KMS-11 (cell line): ENCODE measurements around the gene SMCR8.

Source experiments
- H2AFZ ChIP-seq: fragments of 200-600 bp; sonication (generic); 2 replicates; pipeline ENCODE4 v1.6.1; 2016; ENCODE audit warnings: antibody characterized with exemption, mixed run types, low read depth
- H3K27ac ChIP-seq: fragments of 200-600 bp; sonication (generic); 2 replicates; pipeline ENCODE4 v1.6.1; 2016; ENCODE audit warnings: mild to moderate bottlenecking, mixed run types
- H3K27me3 ChIP-seq: fragments of 200-600 bp; sonication (generic); 2 replicates; pipeline ENCODE4 v1.6.1; 2017; ENCODE audit warnings: mild to moderate bottlenecking, low read depth, mixed run types, moderate library complexity; ENCODE audit not compliant: insufficient read depth
- H3K36me3 ChIP-seq: fragments of 200-600 bp; sonication (generic); 2 replicates; pipeline ENCODE4 v1.6.1; 2017; ENCODE audit warnings: mild to moderate bottlenecking, mixed run types; ENCODE audit not compliant: insufficient read depth
- H3K4me1 ChIP-seq: fragments of 200-600 bp; sonication (generic); 2 replicates; pipeline ENCODE4 v1.6.1; 2016; ENCODE audit warnings: mild to moderate bottlenecking, low read depth, mixed run types; ENCODE audit not compliant: poor library complexity, severe bottlenecking
- H3K4me2 ChIP-seq: fragments of 200-600 bp; sonication (generic); 2 replicates; pipeline ENCODE4 v1.7.0; 2016; ENCODE audit warnings: mild to moderate bottlenecking, mixed run types
- H3K4me3 ChIP-seq: fragments of 200-600 bp; sonication (generic); IDR thresholded peaks from 2 replicates; pipeline ENCODE4 v1.6.1; 2017; ENCODE audit warnings: low read depth, low read length, mixed read lengths; ENCODE audit not compliant: insufficient read depth
- H3K79me2 ChIP-seq: fragments of 200-600 bp; sonication (generic); 2 replicates; pipeline ENCODE4 v1.6.1; 2016; ENCODE audit warnings: low read depth, mixed run types; ENCODE audit not compliant: insufficient read depth
- H3K9ac ChIP-seq: fragments of 200-600 bp; sonication (generic); 2 replicates; pipeline ENCODE4 v1.6.1; 2016; ENCODE audit warnings: mild to moderate bottlenecking, mixed run types
- H4K20me1 ChIP-seq: fragments of 200-600 bp; sonication (generic); 2 replicates; pipeline ENCODE4 v1.6.1; 2016; ENCODE audit warnings: mild to moderate bottlenecking, mixed run types; ENCODE audit not compliant: insufficient read depth
- TF ChIP-seq, protein P1 (sequence below): fragments of 200-600 bp; sonication (generic); conservative IDR thresholded peaks from 2 replicates; pipeline ENCODE4 v1.6.1; 2017; ENCODE audit warnings: low read depth, mild to moderate bottlenecking, antibody characterized with exemption, low read length, moderate library complexity, mixed read lengths

SMCR8 gene

DNA sequence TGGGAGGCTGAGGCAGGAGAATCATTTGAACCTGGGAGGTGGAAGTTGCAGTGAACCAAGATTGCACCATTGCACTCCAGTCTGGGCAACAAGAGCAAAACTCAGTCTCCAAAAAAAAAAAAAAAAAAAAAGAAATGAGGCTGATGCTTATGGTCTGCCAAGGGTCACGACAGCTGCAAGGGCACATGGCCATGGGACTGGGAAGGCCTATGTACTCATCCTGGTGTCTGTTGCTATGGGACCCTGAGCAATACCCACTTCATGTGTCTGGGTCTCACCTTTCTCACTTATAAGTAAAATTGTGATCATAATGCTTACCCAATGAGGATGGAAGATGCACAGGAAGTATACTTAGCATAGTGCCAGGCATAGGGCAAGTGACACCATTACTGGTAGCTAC lies 38.0 kb upstream of the SMCR8 start:
- H3K36me3 ChIP-seq: no peaks in the 10 kb centered on the region
- no peak overlapping the region for H3K4me3 ChIP-seq
- no peak overlapping the region for H3K4me2 ChIP-seq
- no peaks in the 10 kb centered on the region for H3K27me3 ChIP-seq
- no peak overlapping the region for H3K27ac ChIP-seq
- no peak overlapping the region for H3K9ac ChIP-seq
- H2AFZ ChIP-seq: no peak overlapping the region
- H4K20me1 ChIP-seq: no peaks in the 10 kb centered on the region
- TF ChIP-seq, protein P1, sequence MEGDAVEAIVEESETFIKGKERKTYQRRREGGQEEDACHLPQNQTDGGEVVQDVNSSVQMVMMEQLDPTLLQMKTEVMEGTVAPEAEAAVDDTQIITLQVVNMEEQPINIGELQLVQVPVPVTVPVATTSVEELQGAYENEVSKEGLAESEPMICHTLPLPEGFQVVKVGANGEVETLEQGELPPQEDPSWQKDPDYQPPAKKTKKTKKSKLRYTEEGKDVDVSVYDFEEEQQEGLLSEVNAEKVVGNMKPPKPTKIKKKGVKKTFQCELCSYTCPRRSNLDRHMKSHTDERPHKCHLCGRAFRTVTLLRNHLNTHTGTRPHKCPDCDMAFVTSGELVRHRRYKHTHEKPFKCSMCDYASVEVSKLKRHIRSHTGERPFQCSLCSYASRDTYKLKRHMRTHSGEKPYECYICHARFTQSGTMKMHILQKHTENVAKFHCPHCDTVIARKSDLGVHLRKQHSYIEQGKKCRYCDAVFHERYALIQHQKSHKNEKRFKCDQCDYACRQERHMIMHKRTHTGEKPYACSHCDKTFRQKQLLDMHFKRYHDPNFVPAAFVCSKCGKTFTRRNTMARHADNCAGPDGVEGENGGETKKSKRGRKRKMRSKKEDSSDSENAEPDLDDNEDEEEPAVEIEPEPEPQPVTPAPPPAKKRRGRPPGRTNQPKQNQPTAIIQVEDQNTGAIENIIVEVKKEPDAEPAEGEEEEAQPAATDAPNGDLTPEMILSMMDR: no peak
- H3K4me1 ChIP-seq: peaks cover 4% of the 10 kb centered on the region
- H3K79me2 ChIP-seq: no peaks in the 10 kb centered on the region

DNA sequence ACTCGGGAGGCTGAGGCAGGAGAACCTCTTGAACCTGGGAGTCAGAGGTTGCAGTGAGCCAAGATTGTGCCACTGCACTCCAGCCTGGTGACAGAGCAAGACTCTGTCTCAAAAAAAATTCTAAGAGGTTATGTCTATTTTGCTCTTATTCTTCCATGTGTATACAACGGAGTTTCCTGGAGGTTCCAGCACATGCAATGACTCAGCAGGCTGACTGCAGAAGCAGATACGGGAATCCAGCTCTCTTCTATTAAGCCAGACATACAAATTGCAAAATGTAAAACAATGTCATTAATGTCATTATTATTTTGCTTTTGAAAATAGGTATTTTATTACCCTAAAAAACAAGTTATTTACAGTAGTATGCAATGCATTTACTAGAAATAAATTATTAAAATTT lies 36.2 kb upstream of the SMCR8 start:
- TF ChIP-seq, protein P1: no peak
- H3K4me2 ChIP-seq: no peak overlapping the region
- no peaks in the 10 kb centered on the region for H3K27me3 ChIP-seq
- H3K36me3 ChIP-seq: no peaks in the 10 kb centered on the region
- no peaks in the 10 kb centered on the region for H4K20me1 ChIP-seq
- no peak overlapping the region for H3K9ac ChIP-seq
- no peak overlapping the region for H3K4me3 ChIP-seq
- no peaks in the 10 kb centered on the region for H3K79me2 ChIP-seq
- H2AFZ ChIP-seq: no peak overlapping the region
- no peak overlapping the region for H3K27ac ChIP-seq
- no peaks in the 10 kb centered on the region for H3K4me1 ChIP-seq

DNA sequence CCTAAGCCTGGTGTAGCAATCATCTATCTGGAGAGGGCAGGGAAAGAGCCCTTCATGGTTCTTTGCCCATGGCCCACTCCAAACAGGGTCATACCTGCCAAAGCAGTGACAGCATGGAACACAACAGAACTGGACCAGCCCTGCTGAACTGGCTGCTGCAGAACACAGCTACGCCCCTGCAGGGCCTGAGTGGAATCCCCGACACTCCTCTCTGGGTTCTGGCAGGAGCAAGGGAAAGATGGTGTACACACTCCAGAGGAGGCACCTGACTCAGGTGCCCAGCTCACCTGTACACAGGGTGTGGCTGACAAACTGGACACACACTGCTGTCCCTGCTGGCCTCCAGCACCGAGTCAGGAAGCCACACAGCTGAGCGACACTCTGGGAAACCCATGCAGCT lies 34.8 kb upstream of the SMCR8 start:
- Histone ChIP-seq H3K36me3 (no peaks in the 10 kb centered on the region), H3K79me2 (no peaks in the 10 kb centered on the region), H3K9ac (no peak overlapping the region), H3K4me3 (no peak overlapping the region), H3K27ac (no peak overlapping the region), H3K4me1 (no peaks in the 10 kb centered on the region), H2AFZ (no peak overlapping the region), H4K20me1 (no peaks in the 10 kb centered on the region), H3K4me2 (no peak overlapping the region), H3K27me3 (no peaks in the 10 kb centered on the region)
- TF ChIP-seq, protein P1: no peak

GRCh38 chr17:18280766-18281371 lies 34.2 kb upstream of the SMCR8 start:
- TF ChIP-seq, protein P1: no peak
- Histone ChIP-seq H3K4me1 (no peaks in the 10 kb centered on the region), H3K27me3 (no peaks in the 10 kb centered on the region), H3K4me3 (no peak overlapping the region), H3K27ac (no peak overlapping the region), H2AFZ (no peak overlapping the region), H3K36me3 (no peaks in the 10 kb centered on the region), H3K9ac (no peak overlapping the region), H3K79me2 (no peaks in the 10 kb centered on the region), H3K4me2 (no peak overlapping the region), H4K20me1 (no peaks in the 10 kb centered on the region)
